Astrocyte (in vitro differentiated cells and primary cell): Measurements from ENCODE around the gene ACTL8. TPM values are rescaled to one million over a fixed set of nuclear protein-coding genes. Genes with fewer than 3 reads are reported as not detected.

ENCODE experiments used
- DNase-seq: peaks from one replicate; pipeline ENCODE4 v3.0.0-alpha.2; 2010; ENCODE audit warnings: low read depth
- FAIRE-seq: peaks from 2 replicates; lab custom pipeline; 2011; peaks lifted over from hg19 to GRCh38; lab: Jason Lieb, UNC
- H2AFZ ChIP-seq: 2 replicates; pipeline ENCODE4 v1.6.0; 2012; ENCODE audit warnings: low read depth, low read length, inconsistent platforms
- H3K27ac ChIP-seq: 2 replicates; pipeline ENCODE4 v1.5.1; 2011; ENCODE audit warnings: low read depth, low read length, inconsistent platforms
- H3K27me3 ChIP-seq: 2 replicates; pipeline ENCODE4 v1.6.0; 2011; ENCODE audit warnings: low read length, inconsistent platforms; ENCODE audit not compliant: insufficient read depth
- H3K36me3 ChIP-seq: 2 replicates; pipeline ENCODE4 v1.5.1; 2011; ENCODE audit warnings: low read length, inconsistent platforms; ENCODE audit not compliant: insufficient read depth
- H3K4me1 ChIP-seq: 2 replicates; pipeline ENCODE4 v1.5.1; 2011; ENCODE audit warnings: low read length, inconsistent platforms; ENCODE audit not compliant: insufficient read depth
- H3K4me2 ChIP-seq: 2 replicates; pipeline ENCODE4 v1.6.0; 2012; ENCODE audit warnings: low read length, inconsistent platforms
- H3K4me3 ChIP-seq: 2 replicates; pipeline ENCODE4 v1.5.1; 2011; ENCODE audit warnings: low read depth, mild to moderate bottlenecking, low read length, inconsistent platforms; ENCODE audit not compliant: insufficient read depth
- H3K79me2 ChIP-seq: 2 replicates; pipeline ENCODE4 v1.6.0; 2012; ENCODE audit warnings: mild to moderate bottlenecking, low read length, inconsistent platforms; ENCODE audit not compliant: insufficient read depth
- H3K9ac ChIP-seq: 2 replicates; pipeline ENCODE4 v1.6.0; 2012; ENCODE audit warnings: mild to moderate bottlenecking, low read length, inconsistent platforms
- H3K9me3 ChIP-seq: 2 replicates; pipeline ENCODE4 v1.5.1; 2012; ENCODE audit warnings: low read depth, mild to moderate bottlenecking, low read length, inconsistent platforms; ENCODE audit not compliant: insufficient read depth
- H4K20me1 ChIP-seq: 2 replicates; pipeline ENCODE4 v1.6.0; 2012; ENCODE audit warnings: low read length, inconsistent platforms; ENCODE audit not compliant: insufficient read depth
- H3K27ac Mint-ChIP-seq: one replicate; pipeline ENCODE4 v1.8.0; 2021; ENCODE audit warnings: mild to moderate bottlenecking, mixed read lengths; ENCODE audit not compliant: unreplicated experiment
- H3K27me3 Mint-ChIP-seq: one replicate; pipeline ENCODE4 v1.8.0; 2021; ENCODE audit warnings: low read depth, mixed read lengths; ENCODE audit not compliant: unreplicated experiment
- H3K36me3 Mint-ChIP-seq: one replicate; pipeline ENCODE4 v1.8.0; 2021; ENCODE audit warnings: low read depth, mixed read lengths; ENCODE audit not compliant: unreplicated experiment
- H3K4me1 Mint-ChIP-seq: one replicate; pipeline ENCODE4 v1.8.0; 2021; ENCODE audit warnings: low read depth, mixed read lengths; ENCODE audit not compliant: unreplicated experiment
- H3K4me3 Mint-ChIP-seq: one replicate; pipeline ENCODE4 v1.8.0; 2021; ENCODE audit warnings: mild to moderate bottlenecking, moderate library complexity, mixed read lengths; ENCODE audit not compliant: unreplicated experiment
- H3K9me3 Mint-ChIP-seq: one replicate; pipeline ENCODE4 v1.8.0; 2021; ENCODE audit warnings: mild to moderate bottlenecking, mixed read lengths; ENCODE audit not compliant: unreplicated experiment
- EZH2 ChIP-seq: IDR thresholded peaks from 2 replicates; pipeline ENCODE4 v1.6.1; 2012; ENCODE audit warnings: mild to moderate bottlenecking, low read length, inconsistent platforms; ENCODE audit not compliant: insufficient read depth
- total RNA-seq: library from RNA; stranded (reverse); gene quantifications from 2 replicates; pipeline ENCODE4 v1.2.1, GENCODE V29; 2021
- TF ChIP-seq, protein P1 (sequence below): IDR thresholded peaks from 2 replicates; pipeline ENCODE4 v1.5.1; 2011; ENCODE audit warnings: low read depth, mild to moderate bottlenecking, inconsistent platforms, low read length, moderate library complexity; ENCODE audit not compliant: insufficient read depth

ACTL8 gene
- total RNA-seq, 1 donor from 2014 or later: 2.0 TPM

DNA sequence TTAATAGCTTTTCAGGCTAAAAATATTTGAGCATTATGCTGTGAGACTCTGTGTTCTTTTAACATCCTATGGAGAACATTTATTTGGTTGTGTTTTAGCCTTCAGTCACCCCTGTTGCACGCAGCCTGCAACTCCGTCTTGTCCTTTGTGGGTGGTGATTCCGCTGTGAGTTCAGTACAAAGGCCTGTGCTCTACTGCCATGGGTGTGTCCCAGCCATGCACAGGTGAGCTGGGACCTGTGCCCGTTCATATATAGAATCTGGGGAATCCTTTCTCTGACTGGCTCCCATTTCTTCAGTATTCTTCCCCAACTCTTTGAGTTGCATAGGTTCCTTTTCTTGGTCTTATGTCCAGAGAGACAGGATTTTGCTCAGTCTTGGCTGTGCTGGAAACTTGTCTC is 61.4 kb downstream of the ACTL8 start:
- no peaks in the 10 kb centered on the region for H3K4me1 ChIP-seq
- no peak overlapping the region for H3K4me3 Mint-ChIP-seq
- DNase-seq (no peak), FAIRE-seq (no peak)
- peaks cover 3% of the 10 kb centered on the region for H3K27me3 ChIP-seq
- no peaks in the 10 kb centered on the region for H3K4me1 Mint-ChIP-seq
- H3K4me2 ChIP-seq: no peak overlapping the region
- no peaks in the 10 kb centered on the region for H3K36me3 ChIP-seq
- H3K9ac ChIP-seq: no peak overlapping the region
- H2AFZ ChIP-seq: no peak overlapping the region
- H3K27ac ChIP-seq: no peak overlapping the region
- no peaks in the 10 kb centered on the region for H3K36me3 Mint-ChIP-seq
- no peaks in the 10 kb centered on the region for H3K79me2 ChIP-seq
- no peaks in the 10 kb centered on the region for H3K9me3 Mint-ChIP-seq
- no peaks in the 10 kb centered on the region for H4K20me1 ChIP-seq
- H3K27me3 Mint-ChIP-seq: peaks cover 15% of the 10 kb centered on the region
- H3K9me3 ChIP-seq: no peaks in the 10 kb centered on the region
- no peak for TF ChIP-seq EZH2
- TF ChIP-seq, protein P1, sequence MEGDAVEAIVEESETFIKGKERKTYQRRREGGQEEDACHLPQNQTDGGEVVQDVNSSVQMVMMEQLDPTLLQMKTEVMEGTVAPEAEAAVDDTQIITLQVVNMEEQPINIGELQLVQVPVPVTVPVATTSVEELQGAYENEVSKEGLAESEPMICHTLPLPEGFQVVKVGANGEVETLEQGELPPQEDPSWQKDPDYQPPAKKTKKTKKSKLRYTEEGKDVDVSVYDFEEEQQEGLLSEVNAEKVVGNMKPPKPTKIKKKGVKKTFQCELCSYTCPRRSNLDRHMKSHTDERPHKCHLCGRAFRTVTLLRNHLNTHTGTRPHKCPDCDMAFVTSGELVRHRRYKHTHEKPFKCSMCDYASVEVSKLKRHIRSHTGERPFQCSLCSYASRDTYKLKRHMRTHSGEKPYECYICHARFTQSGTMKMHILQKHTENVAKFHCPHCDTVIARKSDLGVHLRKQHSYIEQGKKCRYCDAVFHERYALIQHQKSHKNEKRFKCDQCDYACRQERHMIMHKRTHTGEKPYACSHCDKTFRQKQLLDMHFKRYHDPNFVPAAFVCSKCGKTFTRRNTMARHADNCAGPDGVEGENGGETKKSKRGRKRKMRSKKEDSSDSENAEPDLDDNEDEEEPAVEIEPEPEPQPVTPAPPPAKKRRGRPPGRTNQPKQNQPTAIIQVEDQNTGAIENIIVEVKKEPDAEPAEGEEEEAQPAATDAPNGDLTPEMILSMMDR: no peak
- no peak overlapping the region for H3K4me3 ChIP-seq
- no peak overlapping the region for H3K27ac Mint-ChIP-seq

DNA sequence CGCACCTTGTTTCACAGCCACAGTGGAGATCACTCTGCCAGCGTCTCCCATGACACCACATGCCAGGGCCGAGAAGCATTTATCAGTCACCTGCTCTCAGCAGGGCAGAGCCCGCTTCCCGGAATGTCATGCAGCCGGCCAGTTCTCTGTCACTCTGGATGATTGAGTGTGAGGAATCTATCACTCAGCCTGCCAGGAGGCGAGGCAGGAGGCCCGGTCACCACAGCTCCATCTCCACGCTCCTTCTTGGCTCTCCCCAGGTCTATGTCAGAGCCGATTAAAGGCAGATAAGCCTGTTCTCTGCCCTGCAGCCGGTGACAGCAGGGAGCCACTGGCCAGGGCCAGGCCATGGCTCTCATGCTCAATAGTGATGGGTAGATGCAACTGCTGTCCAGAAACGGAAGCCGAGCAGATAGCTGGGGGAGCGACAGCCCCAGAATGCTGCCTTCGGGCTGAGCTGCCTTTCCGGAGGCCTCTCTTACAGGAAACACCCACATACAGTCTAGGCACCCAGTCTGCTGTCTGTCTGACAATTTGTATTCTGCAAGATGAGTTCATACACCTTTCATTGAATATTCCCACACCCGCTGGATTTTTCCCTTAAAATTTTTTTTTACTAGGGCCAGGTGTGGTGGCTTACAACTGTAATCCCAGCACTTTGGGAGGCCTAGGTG is 64.1 kb downstream of the ACTL8 start:
- Mint-ChIP-seq H3K27ac (no peak overlapping the region), H3K4me1 (no peaks in the 10 kb centered on the region), H3K9me3 (no peaks in the 10 kb centered on the region), H3K27me3 (peaks cover 22% of the 10 kb centered on the region), H3K4me3 (no peak overlapping the region), H3K36me3 (no peaks in the 10 kb centered on the region)
- no peaks in the 10 kb centered on the region for H3K36me3 ChIP-seq
- FAIRE-seq (no peak), DNase-seq (no peak)
- H3K4me3 ChIP-seq: no peak overlapping the region
- no peak overlapping the region for H3K27ac ChIP-seq
- H3K27me3 ChIP-seq: peaks cover 3% of the 10 kb centered on the region
- H4K20me1 ChIP-seq: no peaks in the 10 kb centered on the region
- TF ChIP-seq, protein P1: no peak
- H2AFZ ChIP-seq: no peak overlapping the region
- H3K79me2 ChIP-seq: no peaks in the 10 kb centered on the region
- no peak overlapping the region for H3K4me2 ChIP-seq
- no peaks in the 10 kb centered on the region for H3K9me3 ChIP-seq
- H3K9ac ChIP-seq: no peak overlapping the region
- H3K4me1 ChIP-seq: no peaks in the 10 kb centered on the region

DNA sequence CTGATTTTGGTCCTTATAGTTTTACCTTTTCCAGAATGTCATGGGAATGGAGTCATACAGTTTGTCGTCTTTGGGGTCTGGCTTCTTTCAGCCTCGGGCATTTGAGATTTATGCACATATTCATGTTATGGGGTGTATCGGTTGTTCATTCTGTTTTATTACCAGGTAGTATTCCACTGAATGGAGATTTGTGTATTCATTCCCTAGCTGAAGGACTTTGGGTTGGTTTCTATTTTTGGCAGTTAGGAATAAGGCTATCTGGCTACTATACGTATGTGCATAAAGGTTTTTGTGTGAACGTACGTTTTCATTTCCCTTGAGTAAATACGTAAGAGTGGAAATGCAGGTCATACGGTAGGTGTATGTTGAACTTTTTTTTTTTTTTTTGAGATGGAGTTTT is 65.1 kb downstream of the ACTL8 start:
- H3K9me3 Mint-ChIP-seq: no peaks in the 10 kb centered on the region
- no peaks in the 10 kb centered on the region for H3K79me2 ChIP-seq
- no peak for FAIRE-seq

More for the DNA sequence above, 65.1 kb downstream of the ACTL8 start:
- H2AFZ ChIP-seq: no peak overlapping the region
- H3K4me1 ChIP-seq: no peaks in the 10 kb centered on the region
- no peak for DNase-seq
- no peak overlapping the region for H3K4me3 ChIP-seq
- H3K4me2 ChIP-seq: no peak overlapping the region
- H3K9me3 ChIP-seq: no peaks in the 10 kb centered on the region
- no peak overlapping the region for H3K27ac ChIP-seq
- no peaks in the 10 kb centered on the region for H4K20me1 ChIP-seq
- no peaks in the 10 kb centered on the region for H3K36me3 Mint-ChIP-seq
- no peak overlapping the region for H3K9ac ChIP-seq
- H3K4me1 Mint-ChIP-seq: no peaks in the 10 kb centered on the region
- H3K27me3 ChIP-seq: peaks cover 3% of the 10 kb centered on the region
- no peak overlapping the region for H3K27ac Mint-ChIP-seq
- no peak overlapping the region for H3K4me3 Mint-ChIP-seq
- H3K36me3 ChIP-seq: no peaks in the 10 kb centered on the region
- TF ChIP-seq, protein P1: no peak
- no peak for TF ChIP-seq EZH2
- H3K27me3 Mint-ChIP-seq: peaks cover 26% of the 10 kb centered on the region
